ENCODE results near the gene ADORA1. TPM values are rescaled to one million over a fixed set of nuclear protein-coding genes. Genes with fewer than 3 reads are reported as not detected.

The ADORA1 gene
- polyA plus RNA-seq, 1 of the 3 experiments (the other 2 are of a cell fraction): 4.8 TPM

DNA sequence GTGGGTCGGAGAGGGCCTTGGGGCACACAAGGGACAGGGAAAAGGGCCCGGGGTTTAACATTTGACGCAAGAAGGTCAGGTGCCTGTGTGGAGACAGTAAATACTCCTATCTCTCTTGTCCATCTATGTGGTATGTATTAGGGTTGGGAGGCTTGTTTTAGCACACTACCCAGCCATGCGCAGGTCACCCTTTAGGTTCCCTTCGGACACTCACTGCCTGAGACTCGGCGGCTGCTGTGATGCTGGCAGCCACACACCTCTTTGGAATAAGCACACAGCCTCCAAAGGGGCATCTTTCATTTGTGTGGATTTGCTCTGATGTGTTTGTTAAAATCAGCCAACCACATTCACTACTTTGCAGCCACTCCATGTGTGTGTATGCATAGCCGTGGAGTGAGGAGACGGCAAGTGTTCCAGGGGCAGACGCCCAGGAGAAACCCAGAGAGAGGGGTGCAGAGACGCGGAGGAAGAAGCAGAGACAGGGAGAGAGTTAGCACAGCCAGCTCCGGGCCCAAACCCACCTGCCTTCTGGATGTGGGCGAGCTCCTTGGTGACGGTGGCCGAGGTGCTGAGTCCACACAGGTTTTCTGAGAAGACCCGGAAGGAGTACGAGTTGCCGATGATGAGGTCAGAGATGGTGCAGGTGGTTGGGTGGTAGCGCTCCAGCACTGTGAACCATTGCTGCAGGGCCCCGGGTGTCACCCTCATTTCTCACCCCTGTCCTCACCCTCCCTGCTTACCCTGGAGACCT is 42.4 kb downstream of the ADORA1 start:
- 89% methylated on average over 21 of the region's 21 CpGs for WGBS (ENCODE audit: low lambda C conversion rate)
- Histone ChIP-seq H3K79me2 (ENCODE audit: insufficient read depth) (no peaks in the 10 kb centered on the region), H3F3A (replicated peaks; ENCODE audit: insufficient read depth) (no peaks in the 10 kb centered on the region), H3K9ac (no peak overlapping the region), H3K9me2 (no peaks in the 10 kb centered on the region), H3K4me1 (ENCODE audit: control insufficient read depth in 1 of 2, insufficient read depth in 2 of 2, low read depth in 1 of 2, low read length in 1 of 2) (peaks cover 0 to 6% of the 10 kb centered on the region in 2 experiments; a peak in 1 of 4 replicates), H2AFZ (ENCODE audit: low read depth) (no peak overlapping the region), H3K27me3 (ENCODE audit: insufficient read depth) (no peaks in the 10 kb centered on the region), H4K20me1 (ENCODE audit: insufficient read depth) (no peaks in the 10 kb centered on the region), H3K4me3 (ENCODE audit: low read depth in 2 of 2, low read length in 1 of 2) (no peak overlapping the region), H3K9me3 (no peaks in the 10 kb centered on the region), H3K27ac (ENCODE audit: low read depth in 2 of 2, low read length in 1 of 2) (no peak overlapping the region), H3K4me2 (no peak overlapping the region), H3K36me3 (replicated peaks in 1 of 2; ENCODE audit: control insufficient read depth in 1 of 2, insufficient read depth in 2 of 2, low read length in 1 of 2) (no peaks in the 10 kb centered on the region)
- ChIA-PET CTCF (interaction anchor here (1.3 to 4.8 kb wide), 4 partner anchors 46 to 130 kb away, joined by 3 to 37 read pairs (median 8); no protein-coding TSS in a partner anchor), POLR2A (interaction anchor here (0.6 kb wide), 1 partner anchor 53 kb away, joined by 3 read pairs; no protein-coding TSS in a partner anchor)
- DNase-seq: no peak
- TF ChIP-seq ELF1 (IDR thresholded peaks at IDR 0.05): no peak
- no peak for TF ChIP-seq YY1 (IDR thresholded peaks at IDR 0.05; ENCODE audit: low read depth)
- no peak for TF ChIP-seq TAF1 (IDR thresholded peaks at IDR 0.05; ENCODE audit: borderline replicate concordance, low read depth, low read length)
- TF ChIP-seq RCOR1 (IDR thresholded peaks at IDR 0.05; ENCODE audit: low read length): no peak
- TF ChIP-seq, protein P1, sequence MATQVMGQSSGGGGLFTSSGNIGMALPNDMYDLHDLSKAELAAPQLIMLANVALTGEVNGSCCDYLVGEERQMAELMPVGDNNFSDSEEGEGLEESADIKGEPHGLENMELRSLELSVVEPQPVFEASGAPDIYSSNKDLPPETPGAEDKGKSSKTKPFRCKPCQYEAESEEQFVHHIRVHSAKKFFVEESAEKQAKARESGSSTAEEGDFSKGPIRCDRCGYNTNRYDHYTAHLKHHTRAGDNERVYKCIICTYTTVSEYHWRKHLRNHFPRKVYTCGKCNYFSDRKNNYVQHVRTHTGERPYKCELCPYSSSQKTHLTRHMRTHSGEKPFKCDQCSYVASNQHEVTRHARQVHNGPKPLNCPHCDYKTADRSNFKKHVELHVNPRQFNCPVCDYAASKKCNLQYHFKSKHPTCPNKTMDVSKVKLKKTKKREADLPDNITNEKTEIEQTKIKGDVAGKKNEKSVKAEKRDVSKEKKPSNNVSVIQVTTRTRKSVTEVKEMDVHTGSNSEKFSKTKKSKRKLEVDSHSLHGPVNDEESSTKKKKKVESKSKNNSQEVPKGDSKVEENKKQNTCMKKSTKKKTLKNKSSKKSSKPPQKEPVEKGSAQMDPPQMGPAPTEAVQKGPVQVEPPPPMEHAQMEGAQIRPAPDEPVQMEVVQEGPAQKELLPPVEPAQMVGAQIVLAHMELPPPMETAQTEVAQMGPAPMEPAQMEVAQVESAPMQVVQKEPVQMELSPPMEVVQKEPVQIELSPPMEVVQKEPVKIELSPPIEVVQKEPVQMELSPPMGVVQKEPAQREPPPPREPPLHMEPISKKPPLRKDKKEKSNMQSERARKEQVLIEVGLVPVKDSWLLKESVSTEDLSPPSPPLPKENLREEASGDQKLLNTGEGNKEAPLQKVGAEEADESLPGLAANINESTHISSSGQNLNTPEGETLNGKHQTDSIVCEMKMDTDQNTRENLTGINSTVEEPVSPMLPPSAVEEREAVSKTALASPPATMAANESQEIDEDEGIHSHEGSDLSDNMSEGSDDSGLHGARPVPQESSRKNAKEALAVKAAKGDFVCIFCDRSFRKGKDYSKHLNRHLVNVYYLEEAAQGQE (IDR thresholded peaks at IDR 0.05; ENCODE audit: low read depth, low read length): no peak

DNA sequence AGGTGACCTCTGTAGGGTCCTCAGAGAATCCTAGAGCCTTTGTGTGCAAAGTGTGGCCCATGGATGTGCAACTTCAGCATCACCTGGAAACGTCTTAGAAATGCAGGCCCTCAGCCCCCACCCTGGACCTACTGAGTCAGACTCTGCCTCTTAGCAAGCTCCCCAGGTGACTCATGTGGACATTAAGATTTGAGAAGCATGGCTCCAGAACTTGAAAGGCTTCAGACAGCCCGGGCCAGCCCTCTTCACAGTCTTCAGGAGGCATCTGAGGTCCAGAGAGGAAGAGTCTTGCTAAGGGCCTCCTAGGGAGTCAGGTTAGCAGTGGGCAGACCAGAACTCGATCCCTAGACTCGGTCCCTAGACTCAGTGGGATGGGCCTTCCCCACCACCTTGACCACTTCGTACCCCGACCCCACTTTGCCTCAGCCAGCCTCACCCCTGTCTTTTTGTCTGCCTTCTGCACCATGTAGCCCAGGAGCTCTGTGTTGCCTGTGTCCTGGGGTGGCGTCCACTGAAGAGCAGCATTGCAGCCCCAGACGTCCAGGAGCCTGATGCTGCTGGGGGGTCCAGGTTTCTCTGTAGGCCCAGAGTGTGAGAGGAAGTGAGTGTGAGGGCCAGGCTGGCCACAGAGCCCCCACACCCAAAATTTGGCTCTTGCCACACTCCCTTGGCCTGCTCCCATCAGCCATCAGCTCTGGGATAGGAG is 43.3 kb downstream of the ADORA1 start:
- Histone ChIP-seq H3K9ac (no peak overlapping the region), H3K79me2 (ENCODE audit: insufficient read depth) (no peaks in the 10 kb centered on the region), H3K9me2 (no peaks in the 10 kb centered on the region), H3K36me3 (replicated peaks in 1 of 2; ENCODE audit: control insufficient read depth in 1 of 2, insufficient read depth in 2 of 2, low read length in 1 of 2) (no peaks in the 10 kb centered on the region), H3K27me3 (ENCODE audit: insufficient read depth) (no peaks in the 10 kb centered on the region), H4K20me1 (ENCODE audit: insufficient read depth) (no peaks in the 10 kb centered on the region), H3K4me3 (ENCODE audit: low read depth in 2 of 2, low read length in 1 of 2) (no peak overlapping the region), H3K9me3 (no peaks in the 10 kb centered on the region), H3K4me2 (no peak overlapping the region), H3F3A (replicated peaks; ENCODE audit: insufficient read depth) (no peaks in the 10 kb centered on the region), H2AFZ (ENCODE audit: low read depth) (no peak overlapping the region), H3K4me1 (ENCODE audit: control insufficient read depth in 1 of 2, insufficient read depth in 2 of 2, low read depth in 1 of 2, low read length in 1 of 2) (peaks cover 0 to 6% of the 10 kb centered on the region in 2 experiments; a peak in 1 of 4 replicates), H3K27ac (ENCODE audit: low read depth in 2 of 2, low read length in 1 of 2) (no peak overlapping the region)
- no peak for DNase-seq
- POLR2A ChIA-PET: interaction anchor here (0.6 kb wide), 1 partner anchor 54 kb away, joined by 3 read pairs; no protein-coding TSS in a partner anchor
- TF ChIP-seq, protein P2, sequence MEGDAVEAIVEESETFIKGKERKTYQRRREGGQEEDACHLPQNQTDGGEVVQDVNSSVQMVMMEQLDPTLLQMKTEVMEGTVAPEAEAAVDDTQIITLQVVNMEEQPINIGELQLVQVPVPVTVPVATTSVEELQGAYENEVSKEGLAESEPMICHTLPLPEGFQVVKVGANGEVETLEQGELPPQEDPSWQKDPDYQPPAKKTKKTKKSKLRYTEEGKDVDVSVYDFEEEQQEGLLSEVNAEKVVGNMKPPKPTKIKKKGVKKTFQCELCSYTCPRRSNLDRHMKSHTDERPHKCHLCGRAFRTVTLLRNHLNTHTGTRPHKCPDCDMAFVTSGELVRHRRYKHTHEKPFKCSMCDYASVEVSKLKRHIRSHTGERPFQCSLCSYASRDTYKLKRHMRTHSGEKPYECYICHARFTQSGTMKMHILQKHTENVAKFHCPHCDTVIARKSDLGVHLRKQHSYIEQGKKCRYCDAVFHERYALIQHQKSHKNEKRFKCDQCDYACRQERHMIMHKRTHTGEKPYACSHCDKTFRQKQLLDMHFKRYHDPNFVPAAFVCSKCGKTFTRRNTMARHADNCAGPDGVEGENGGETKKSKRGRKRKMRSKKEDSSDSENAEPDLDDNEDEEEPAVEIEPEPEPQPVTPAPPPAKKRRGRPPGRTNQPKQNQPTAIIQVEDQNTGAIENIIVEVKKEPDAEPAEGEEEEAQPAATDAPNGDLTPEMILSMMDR (IDR thresholded peaks at IDR 0.05): no peak
- TF ChIP-seq RFX5 (IDR thresholded peaks at IDR 0.05; ENCODE audit: low read length) (no peak), YY1 (IDR thresholded peaks at IDR 0.05; ENCODE audit: low read depth) (no peak), MEF2A (IDR thresholded peaks at IDR 0.05; ENCODE audit: borderline replicate concordance, low read depth) (no peak), TAF1 (IDR thresholded peaks at IDR 0.05; ENCODE audit: borderline replicate concordance, low read depth, low read length) (no peak), EZH2phosphoT487 (IDR thresholded peaks at IDR 0.05; ENCODE audit: borderline replicate concordance, low read depth) (no peak), EP300 (IDR thresholded peaks at IDR 0.05; ENCODE audit: borderline replicate concordance in 1 of 2, low read depth in 1 of 2, low read length in 1 of 2) (no peak), SMC3 (IDR thresholded peaks at IDR 0.05; ENCODE audit: low read depth, low read length) (no peak), SIN3A (IDR thresholded peaks at IDR 0.05; ENCODE audit: borderline replicate concordance, low read depth, low read length) (no peak)
- TF ChIP-seq, protein P3, sequence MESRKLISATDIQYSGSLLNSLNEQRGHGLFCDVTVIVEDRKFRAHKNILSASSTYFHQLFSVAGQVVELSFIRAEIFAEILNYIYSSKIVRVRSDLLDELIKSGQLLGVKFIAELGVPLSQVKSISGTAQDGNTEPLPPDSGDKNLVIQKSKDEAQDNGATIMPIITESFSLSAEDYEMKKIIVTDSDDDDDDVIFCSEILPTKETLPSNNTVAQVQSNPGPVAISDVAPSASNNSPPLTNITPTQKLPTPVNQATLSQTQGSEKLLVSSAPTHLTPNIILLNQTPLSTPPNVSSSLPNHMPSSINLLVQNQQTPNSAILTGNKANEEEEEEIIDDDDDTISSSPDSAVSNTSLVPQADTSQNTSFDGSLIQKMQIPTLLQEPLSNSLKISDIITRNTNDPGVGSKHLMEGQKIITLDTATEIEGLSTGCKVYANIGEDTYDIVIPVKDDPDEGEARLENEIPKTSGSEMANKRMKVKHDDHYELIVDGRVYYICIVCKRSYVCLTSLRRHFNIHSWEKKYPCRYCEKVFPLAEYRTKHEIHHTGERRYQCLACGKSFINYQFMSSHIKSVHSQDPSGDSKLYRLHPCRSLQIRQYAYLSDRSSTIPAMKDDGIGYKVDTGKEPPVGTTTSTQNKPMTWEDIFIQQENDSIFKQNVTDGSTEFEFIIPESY (IDR thresholded peaks at IDR 0.05; ENCODE audit: borderline replicate concordance, low read depth): no peak
- TF ChIP-seq, protein P4, sequence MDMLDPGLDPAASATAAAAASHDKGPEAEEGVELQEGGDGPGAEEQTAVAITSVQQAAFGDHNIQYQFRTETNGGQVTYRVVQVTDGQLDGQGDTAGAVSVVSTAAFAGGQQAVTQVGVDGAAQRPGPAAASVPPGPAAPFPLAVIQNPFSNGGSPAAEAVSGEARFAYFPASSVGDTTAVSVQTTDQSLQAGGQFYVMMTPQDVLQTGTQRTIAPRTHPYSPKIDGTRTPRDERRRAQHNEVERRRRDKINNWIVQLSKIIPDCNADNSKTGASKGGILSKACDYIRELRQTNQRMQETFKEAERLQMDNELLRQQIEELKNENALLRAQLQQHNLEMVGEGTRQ (IDR thresholded peaks at IDR 0.05; ENCODE audit: borderline replicate concordance, low read depth, low read length): no peak
- CTCF ChIA-PET: interaction anchor here (0.6 to 4.8 kb wide), 11 partner anchors 12 to 516 kb away, joined by 3 to 49 read pairs (median 9); partner anchors contain the start of gene ADORA1
- WGBS (ENCODE audit: low lambda C conversion rate): 71% methylated on average over 6 of the region's 8 CpGs

Measured in SK-N-SH (cell line).